GM12878 (cell line): Measurements from ENCODE around the gene CD48.

Source experiments
- JUND ChIP-seq: IDR thresholded peaks from 2 replicates; pipeline ENCODE4 v1.6.1; 2012; ENCODE audit warnings: low read depth, mild to moderate bottlenecking, low read length, improper control_type of control experiment, moderate library complexity
- NFYB ChIP-seq: IDR thresholded peaks from 2 replicates; pipeline ENCODE4 v1.6.1; 2011; ENCODE audit warnings: low read depth, mild to moderate bottlenecking, low read length, improper control_type of control experiment, moderate library complexity; ENCODE audit not compliant: insufficient read depth
- POLR2AphosphoS5 ChIP-seq: IDR thresholded peaks from 2 replicates; pipeline ENCODE4 v1.6.1; 2011; ENCODE audit warnings: mild to moderate bottlenecking, low read length, inconsistent platforms
- RCOR1 ChIP-seq: conservative IDR thresholded peaks from 2 replicates; pipeline ENCODE4 v1.6.1; 2012; ENCODE audit warnings: low read depth, low read length, improper control_type of control experiment
- ZSCAN29 ChIP-seq: fragments of 450-650 bp; IDR thresholded peaks from 2 replicates; pipeline ENCODE4 v1.6.1; 2017; ENCODE audit warnings: mild to moderate bottlenecking, moderate library complexity
- TF ChIP-seq, protein P1 (sequence below), 3 experiments: IDR thresholded peaks in 2 of 3; conservative IDR thresholded peaks in 1 of 3; 2 replicates each; pipeline ENCODE4 v1.5.1; 2011; ENCODE audit warnings: low read depth in 3 of 3, low read length in 3 of 3, mild to moderate bottlenecking in 3 of 3, control low read depth in 2 of 3, moderate library complexity in 2 of 3, inconsistent platforms in 1 of 3, mixed read lengths in 1 of 3; ENCODE audit not compliant: control insufficient read depth in 2 of 3, insufficient read depth in 1 of 3; ENCODE audit errors: extremely low read depth in 1 of 3
- TF ChIP-seq, protein P2 (sequence below): fragments of 450-650 bp; IDR thresholded peaks from 2 replicates; pipeline ENCODE4 v1.6.1; 2017; ENCODE audit warnings: borderline replicate concordance
- TF ChIP-seq, protein P3 (sequence below): fragments of 450-650 bp; formaldehyde crosslinking; IDR thresholded peaks from 2 replicates; pipeline ENCODE4 v1.4.0; 2020; ENCODE audit warnings: mild to moderate bottlenecking, moderate library complexity

DNA sequence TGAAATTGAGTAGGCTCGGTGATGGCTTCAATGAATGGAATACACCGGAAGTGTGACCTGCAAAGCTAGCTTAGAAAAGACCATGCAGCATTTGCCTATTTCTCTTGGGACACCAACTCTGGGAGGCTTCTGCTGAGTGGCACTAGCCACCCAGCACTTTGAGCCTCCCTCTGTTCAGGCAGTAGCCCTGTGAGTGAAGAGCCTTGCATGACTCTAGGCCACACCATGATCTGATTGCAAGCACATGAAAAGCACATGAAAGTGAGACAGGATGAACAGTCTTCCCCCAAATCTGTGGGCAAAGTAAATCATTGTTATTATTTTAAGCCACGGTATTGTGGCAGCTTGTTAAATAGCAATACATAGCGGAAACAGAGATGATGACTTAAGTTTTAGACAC is 2.8 kb downstream of the CD48 start:
- peak; percentile 74 for TF ChIP-seq POLR2AphosphoS5
- TF ChIP-seq, protein P1, sequence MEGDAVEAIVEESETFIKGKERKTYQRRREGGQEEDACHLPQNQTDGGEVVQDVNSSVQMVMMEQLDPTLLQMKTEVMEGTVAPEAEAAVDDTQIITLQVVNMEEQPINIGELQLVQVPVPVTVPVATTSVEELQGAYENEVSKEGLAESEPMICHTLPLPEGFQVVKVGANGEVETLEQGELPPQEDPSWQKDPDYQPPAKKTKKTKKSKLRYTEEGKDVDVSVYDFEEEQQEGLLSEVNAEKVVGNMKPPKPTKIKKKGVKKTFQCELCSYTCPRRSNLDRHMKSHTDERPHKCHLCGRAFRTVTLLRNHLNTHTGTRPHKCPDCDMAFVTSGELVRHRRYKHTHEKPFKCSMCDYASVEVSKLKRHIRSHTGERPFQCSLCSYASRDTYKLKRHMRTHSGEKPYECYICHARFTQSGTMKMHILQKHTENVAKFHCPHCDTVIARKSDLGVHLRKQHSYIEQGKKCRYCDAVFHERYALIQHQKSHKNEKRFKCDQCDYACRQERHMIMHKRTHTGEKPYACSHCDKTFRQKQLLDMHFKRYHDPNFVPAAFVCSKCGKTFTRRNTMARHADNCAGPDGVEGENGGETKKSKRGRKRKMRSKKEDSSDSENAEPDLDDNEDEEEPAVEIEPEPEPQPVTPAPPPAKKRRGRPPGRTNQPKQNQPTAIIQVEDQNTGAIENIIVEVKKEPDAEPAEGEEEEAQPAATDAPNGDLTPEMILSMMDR (IDR thresholded peaks at IDR 0.05 in 2 of 3, conservative IDR thresholded peaks at IDR 0.05 in 1 of 3; ENCODE audit: control insufficient read depth in 2 of 3, extremely low read depth in 1 of 3, insufficient read depth in 1 of 3, low read depth in 3 of 3, low read length in 3 of 3) = no peak
- no peak for TF ChIP-seq JUND
- TF ChIP-seq, protein P2, sequence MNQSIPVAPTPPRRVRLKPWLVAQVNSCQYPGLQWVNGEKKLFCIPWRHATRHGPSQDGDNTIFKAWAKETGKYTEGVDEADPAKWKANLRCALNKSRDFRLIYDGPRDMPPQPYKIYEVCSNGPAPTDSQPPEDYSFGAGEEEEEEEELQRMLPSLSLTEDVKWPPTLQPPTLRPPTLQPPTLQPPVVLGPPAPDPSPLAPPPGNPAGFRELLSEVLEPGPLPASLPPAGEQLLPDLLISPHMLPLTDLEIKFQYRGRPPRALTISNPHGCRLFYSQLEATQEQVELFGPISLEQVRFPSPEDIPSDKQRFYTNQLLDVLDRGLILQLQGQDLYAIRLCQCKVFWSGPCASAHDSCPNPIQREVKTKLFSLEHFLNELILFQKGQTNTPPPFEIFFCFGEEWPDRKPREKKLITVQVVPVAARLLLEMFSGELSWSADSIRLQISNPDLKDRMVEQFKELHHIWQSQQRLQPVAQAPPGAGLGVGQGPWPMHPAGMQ = no peak
- no peak for TF ChIP-seq ZSCAN29
- no peak for TF ChIP-seq RCOR1
- TF ChIP-seq NFYB = no peak
- TF ChIP-seq, protein P3, sequence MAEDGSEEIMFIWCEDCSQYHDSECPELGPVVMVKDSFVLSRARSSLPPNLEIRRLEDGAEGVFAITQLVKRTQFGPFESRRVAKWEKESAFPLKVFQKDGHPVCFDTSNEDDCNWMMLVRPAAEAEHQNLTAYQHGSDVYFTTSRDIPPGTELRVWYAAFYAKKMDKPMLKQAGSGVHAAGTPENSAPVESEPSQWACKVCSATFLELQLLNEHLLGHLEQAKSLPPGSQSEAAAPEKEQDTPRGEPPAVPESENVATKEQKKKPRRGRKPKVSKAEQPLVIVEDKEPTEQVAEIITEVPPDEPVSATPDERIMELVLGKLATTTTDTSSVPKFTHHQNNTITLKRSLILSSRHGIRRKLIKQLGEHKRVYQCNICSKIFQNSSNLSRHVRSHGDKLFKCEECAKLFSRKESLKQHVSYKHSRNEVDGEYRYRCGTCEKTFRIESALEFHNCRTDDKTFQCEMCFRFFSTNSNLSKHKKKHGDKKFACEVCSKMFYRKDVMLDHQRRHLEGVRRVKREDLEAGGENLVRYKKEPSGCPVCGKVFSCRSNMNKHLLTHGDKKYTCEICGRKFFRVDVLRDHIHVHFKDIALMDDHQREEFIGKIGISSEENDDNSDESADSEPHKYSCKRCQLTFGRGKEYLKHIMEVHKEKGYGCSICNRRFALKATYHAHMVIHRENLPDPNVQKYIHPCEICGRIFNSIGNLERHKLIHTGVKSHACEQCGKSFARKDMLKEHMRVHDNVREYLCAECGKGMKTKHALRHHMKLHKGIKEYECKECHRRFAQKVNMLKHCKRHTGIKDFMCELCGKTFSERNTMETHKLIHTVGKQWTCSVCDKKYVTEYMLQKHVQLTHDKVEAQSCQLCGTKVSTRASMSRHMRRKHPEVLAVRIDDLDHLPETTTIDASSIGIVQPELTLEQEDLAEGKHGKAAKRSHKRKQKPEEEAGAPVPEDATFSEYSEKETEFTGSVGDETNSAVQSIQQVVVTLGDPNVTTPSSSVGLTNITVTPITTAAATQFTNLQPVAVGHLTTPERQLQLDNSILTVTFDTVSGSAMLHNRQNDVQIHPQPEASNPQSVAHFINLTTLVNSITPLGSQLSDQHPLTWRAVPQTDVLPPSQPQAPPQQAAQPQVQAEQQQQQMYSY (CRISPR knock-in tag) = no peak
